Ishikawa (cell line): ENCODE measurements around the gene KIF9.

ENCODE experiments used
- CEBPB ChIP-seq: IDR thresholded peaks from 2 replicates; pipeline ENCODE4 v1.6.1; 2012
- CREB1 ChIP-seq: IDR thresholded peaks from 2 replicates; pipeline ENCODE4 v1.6.1; 2012; ENCODE audit warnings: low read depth
- EGR1 ChIP-seq: IDR thresholded peaks from 2 replicates; pipeline ENCODE4 v1.6.1; 2012
- EP300 ChIP-seq: IDR thresholded peaks from 2 replicates; pipeline ENCODE4 v1.6.1; 2012; ENCODE audit warnings: borderline replicate concordance
- FOXM1 ChIP-seq: IDR thresholded peaks from 2 replicates; pipeline ENCODE4 v1.6.1; 2012; ENCODE audit warnings: low read depth, borderline replicate concordance
- MAX ChIP-seq: IDR thresholded peaks from 2 replicates; pipeline ENCODE4 v1.6.1; 2012
- NFIC ChIP-seq: IDR thresholded peaks from 2 replicates; pipeline ENCODE4 v1.6.1; 2012
- RAD21 ChIP-seq: IDR thresholded peaks from 2 replicates; pipeline ENCODE4 v1.6.1; 2012; ENCODE audit warnings: low read depth
- TAF1 ChIP-seq: IDR thresholded peaks from 2 replicates; pipeline ENCODE4 v1.6.1; 2012; ENCODE audit warnings: low read depth, mild to moderate bottlenecking
- TCF12 ChIP-seq: IDR thresholded peaks from 2 replicates; pipeline ENCODE4 v1.6.1; 2012; ENCODE audit warnings: low read depth
- TEAD4 ChIP-seq: IDR thresholded peaks from 2 replicates; pipeline ENCODE4 v1.6.1; 2012
- USF1 ChIP-seq: IDR thresholded peaks from 2 replicates; pipeline ENCODE4 v1.6.1; 2012
- YY1 ChIP-seq: IDR thresholded peaks from 2 replicates; pipeline ENCODE4 v1.6.1; 2012; ENCODE audit warnings: low read depth
- ZBTB7A ChIP-seq: IDR thresholded peaks from 2 replicates; pipeline ENCODE4 v1.6.1; 2012; ENCODE audit warnings: low read depth
- TF ChIP-seq, protein P1 (sequence below): IDR thresholded peaks from 2 replicates; pipeline ENCODE4 v1.6.1; 2012; ENCODE audit warnings: low read depth, mild to moderate bottlenecking

Gene KIF9

DNA sequence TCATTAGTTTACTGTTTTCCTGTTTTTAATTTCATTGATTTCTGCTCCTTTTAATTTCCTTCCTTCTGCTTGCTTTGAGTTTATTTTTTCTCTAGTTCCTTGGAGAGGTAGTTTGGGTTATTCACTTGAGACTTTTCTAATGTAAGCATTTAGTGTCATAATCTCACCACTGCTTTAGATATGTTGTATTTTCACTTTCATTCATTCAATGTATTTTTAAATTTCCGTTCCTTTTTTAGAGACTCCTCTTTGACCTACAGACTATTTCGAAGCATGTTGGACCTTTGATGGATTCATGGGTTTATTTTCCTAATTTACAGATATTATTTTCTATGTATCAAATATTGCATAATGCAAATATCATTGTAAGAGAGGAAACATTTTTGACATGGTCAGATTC lies 23.4 kb upstream of the KIF9 start:
- TF ChIP-seq FOXM1 (no peak), USF1 (no peak), YY1 (no peak), TCF12 (no peak), TEAD4 (no peak), CEBPB (no peak), NFIC (no peak), ZBTB7A (no peak), RAD21 (no peak), CREB1 (no peak)

GRCh38 chr3:47301456-47301855 lies 18.9 kb upstream of the KIF9 start:
- no peak for TF ChIP-seq YY1
- no peak for TF ChIP-seq FOXM1

DNA sequence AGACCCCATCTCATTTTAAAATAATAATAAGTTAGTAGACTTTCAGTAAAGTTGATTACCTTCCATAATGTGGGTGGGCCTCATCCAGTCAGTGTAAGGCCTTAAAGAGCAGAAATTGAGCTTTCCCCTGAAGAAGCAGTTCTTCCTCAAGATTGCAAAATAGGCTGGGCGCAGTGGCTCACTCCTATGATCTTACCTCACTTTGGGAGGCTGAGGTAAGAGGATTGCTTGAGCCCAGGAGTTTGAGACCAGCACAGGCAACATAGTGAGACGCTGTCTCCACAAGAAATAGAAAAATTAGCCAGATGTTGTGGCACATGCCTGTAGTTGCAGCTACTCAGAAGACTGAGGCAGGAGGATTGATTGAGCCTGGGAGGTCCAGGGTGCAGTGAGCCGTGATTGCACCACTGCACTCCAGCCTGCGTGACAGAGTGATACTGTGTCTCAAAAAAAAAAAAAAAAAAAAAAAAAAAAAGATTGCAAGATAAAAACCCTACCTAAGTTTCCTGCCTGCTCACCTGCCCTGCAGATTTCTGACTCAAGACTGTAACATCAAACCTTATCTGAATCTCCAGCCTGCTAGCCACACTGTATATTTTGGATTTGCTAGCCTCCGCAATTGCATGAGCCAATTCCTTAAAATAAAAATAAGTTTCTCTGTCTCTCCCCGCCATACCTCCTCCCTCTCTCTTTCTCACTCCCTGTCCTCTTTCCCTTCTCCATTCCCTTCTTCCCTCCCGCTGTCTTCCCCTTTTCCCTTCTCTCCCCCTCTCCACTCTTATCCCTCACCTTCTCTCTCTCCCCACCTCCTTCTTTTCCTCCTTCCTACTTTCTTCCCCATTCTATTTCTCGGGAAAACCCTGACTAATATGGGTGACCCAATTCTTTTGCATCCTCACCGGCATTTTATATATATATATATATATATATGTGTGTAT lies 17.1 kb upstream of the KIF9 start:
- TF ChIP-seq TCF12, result no peak
- no peak for TF ChIP-seq CEBPB
- no peak for TF ChIP-seq TEAD4
- no peak for TF ChIP-seq EGR1
- TF ChIP-seq MAX, result no peak
- TF ChIP-seq, protein P1, sequence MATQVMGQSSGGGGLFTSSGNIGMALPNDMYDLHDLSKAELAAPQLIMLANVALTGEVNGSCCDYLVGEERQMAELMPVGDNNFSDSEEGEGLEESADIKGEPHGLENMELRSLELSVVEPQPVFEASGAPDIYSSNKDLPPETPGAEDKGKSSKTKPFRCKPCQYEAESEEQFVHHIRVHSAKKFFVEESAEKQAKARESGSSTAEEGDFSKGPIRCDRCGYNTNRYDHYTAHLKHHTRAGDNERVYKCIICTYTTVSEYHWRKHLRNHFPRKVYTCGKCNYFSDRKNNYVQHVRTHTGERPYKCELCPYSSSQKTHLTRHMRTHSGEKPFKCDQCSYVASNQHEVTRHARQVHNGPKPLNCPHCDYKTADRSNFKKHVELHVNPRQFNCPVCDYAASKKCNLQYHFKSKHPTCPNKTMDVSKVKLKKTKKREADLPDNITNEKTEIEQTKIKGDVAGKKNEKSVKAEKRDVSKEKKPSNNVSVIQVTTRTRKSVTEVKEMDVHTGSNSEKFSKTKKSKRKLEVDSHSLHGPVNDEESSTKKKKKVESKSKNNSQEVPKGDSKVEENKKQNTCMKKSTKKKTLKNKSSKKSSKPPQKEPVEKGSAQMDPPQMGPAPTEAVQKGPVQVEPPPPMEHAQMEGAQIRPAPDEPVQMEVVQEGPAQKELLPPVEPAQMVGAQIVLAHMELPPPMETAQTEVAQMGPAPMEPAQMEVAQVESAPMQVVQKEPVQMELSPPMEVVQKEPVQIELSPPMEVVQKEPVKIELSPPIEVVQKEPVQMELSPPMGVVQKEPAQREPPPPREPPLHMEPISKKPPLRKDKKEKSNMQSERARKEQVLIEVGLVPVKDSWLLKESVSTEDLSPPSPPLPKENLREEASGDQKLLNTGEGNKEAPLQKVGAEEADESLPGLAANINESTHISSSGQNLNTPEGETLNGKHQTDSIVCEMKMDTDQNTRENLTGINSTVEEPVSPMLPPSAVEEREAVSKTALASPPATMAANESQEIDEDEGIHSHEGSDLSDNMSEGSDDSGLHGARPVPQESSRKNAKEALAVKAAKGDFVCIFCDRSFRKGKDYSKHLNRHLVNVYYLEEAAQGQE, result no peak
- TF ChIP-seq YY1, result no peak
- TF ChIP-seq FOXM1, result no peak
- TF ChIP-seq NFIC, result no peak
- TF ChIP-seq ZBTB7A, result no peak

GRCh38 chr3:47298439-47298838 lies 15.8 kb upstream of the KIF9 start:
- TF ChIP-seq CEBPB (no peak), MAX (no peak), NFIC (no peak), FOXM1 (no peak), RAD21 (no peak), TCF12 (no peak), USF1 (no peak), TEAD4 (no peak), EGR1 (no peak), TAF1 (no peak), EP300 (no peak), ZBTB7A (no peak), CREB1 (no peak), YY1 (no peak)
- TF ChIP-seq, protein P1, result no peak

DNA sequence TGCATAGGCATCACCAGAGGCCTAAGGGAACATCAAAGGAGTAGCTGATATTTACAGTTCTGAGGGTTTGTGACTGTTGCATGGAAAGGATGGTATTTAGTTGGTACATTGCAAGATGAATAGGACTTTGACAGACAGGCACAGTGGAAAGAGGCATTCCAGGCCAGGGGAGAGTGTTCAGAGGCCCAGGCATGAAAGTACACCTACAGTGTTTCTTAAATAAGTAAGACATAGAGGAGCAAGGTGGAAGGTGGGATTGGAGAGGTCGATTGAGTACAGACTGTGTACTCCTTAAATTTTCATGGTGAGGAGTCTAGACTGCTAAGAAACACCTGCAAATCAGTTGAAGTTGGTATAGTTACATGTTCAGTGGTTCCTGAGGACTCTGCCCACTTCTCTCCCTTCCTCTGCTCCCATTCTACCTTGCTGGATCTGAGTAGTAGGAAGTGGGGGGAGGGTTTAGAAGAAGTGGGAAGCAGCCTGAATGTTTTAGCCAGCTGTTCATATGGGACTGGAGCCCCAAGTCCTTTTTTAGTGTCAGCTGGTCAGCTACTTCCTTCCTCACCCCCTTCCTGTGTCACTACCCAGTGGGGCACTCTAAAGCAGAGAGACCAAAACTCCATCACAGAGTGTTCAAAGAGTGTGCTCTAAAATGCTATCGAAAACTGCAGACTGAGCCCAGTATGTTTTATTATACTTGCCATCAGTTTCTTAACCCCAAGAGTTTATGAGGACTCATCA lies 14.1 kb upstream of the KIF9 start:
- TF ChIP-seq ZBTB7A, result no peak
- no peak for TF ChIP-seq MAX
- no peak for TF ChIP-seq TAF1
- TF ChIP-seq USF1, result no peak
- TF ChIP-seq EP300, result no peak
- TF ChIP-seq EGR1, result no peak
- TF ChIP-seq, protein P1, result no peak
- TF ChIP-seq TCF12, result no peak
- TF ChIP-seq NFIC, result no peak
- TF ChIP-seq RAD21, result no peak
- no peak for TF ChIP-seq CEBPB
- no peak for TF ChIP-seq YY1
- TF ChIP-seq TEAD4, result no peak
- no peak for TF ChIP-seq FOXM1
- TF ChIP-seq CREB1, result no peak
